Osteoblast (primary cell): ENCODE measurements around the gene RAPGEFL1. TPM values are rescaled to one million over a fixed set of nuclear protein-coding genes. Genes with fewer than 3 reads are reported as not detected.

Experiments used
- DNase-seq: peaks from one replicate; pipeline ENCODE4 v3.0.0; 2011; ENCODE audit warnings: low spot score, mixed read lengths; ENCODE audit not compliant: insufficient read length; ENCODE audit errors: missing footprints
- H2AFZ ChIP-seq: 2 replicates; pipeline ENCODE4 v1.6.0; 2011; ENCODE audit warnings: mild to moderate bottlenecking, low read length
- H3K27ac ChIP-seq: 2 replicates; pipeline ENCODE4 v1.5.1; 2011; ENCODE audit warnings: mild to moderate bottlenecking, low read depth, low read length, moderate library complexity
- H3K27me3 ChIP-seq: 2 replicates; pipeline ENCODE4 v1.6.0; 2012; ENCODE audit warnings: mild to moderate bottlenecking, control low read depth, inconsistent platforms, low read length, moderate library complexity; ENCODE audit not compliant: insufficient read depth
- H3K36me3 ChIP-seq: 2 replicates; pipeline ENCODE4 v1.5.1; 2011; ENCODE audit warnings: mild to moderate bottlenecking, low read length, control low read depth, moderate library complexity; ENCODE audit not compliant: insufficient read depth
- H3K4me1 ChIP-seq: 2 replicates; pipeline ENCODE4 v1.5.1; 2011; ENCODE audit warnings: mild to moderate bottlenecking, low read length, control low read depth, moderate library complexity; ENCODE audit not compliant: insufficient read depth
- H3K4me2 ChIP-seq: 2 replicates; pipeline ENCODE4 v1.6.0; 2011; ENCODE audit warnings: mild to moderate bottlenecking, low read length; ENCODE audit not compliant: insufficient read depth
- H3K4me3 ChIP-seq: fragments of 200-600 bp; sonication (generic); 3 replicates; pipeline ENCODE4 v1.5.1; 2012; ENCODE audit warnings: mild to moderate bottlenecking, low read length, inconsistent platforms; ENCODE audit not compliant: insufficient read depth
- H3K79me2 ChIP-seq: 2 replicates; pipeline ENCODE4 v1.6.0; 2012; ENCODE audit warnings: mild to moderate bottlenecking, low read length, control low read depth, inconsistent platforms; ENCODE audit not compliant: insufficient read depth
- H3K9me3 ChIP-seq: 2 replicates; pipeline ENCODE4 v1.5.1; 2011; ENCODE audit warnings: low read depth, low read length, control low read depth
- H4K20me1 ChIP-seq: 2 replicates; pipeline ENCODE4 v1.6.0; 2012; ENCODE audit warnings: mild to moderate bottlenecking, low read length, control low read depth; ENCODE audit not compliant: insufficient read depth
- CTCF ChIP-seq: IDR thresholded peaks from 2 replicates; pipeline ENCODE4 v1.5.1; 2011; ENCODE audit warnings: mild to moderate bottlenecking, low read depth, low read length, moderate library complexity; ENCODE audit errors: extremely low read depth
- small RNA-seq: library from RNA; depleted of rRNA; stranded (forward); fragments of <200 nt; gene quantifications from one replicate; pipeline ENCODE3, GENCODE V24; 2012
- total RNA-seq: library from RNA; depleted of rRNA; stranded (reverse); fragments of >200 nt; gene quantifications from 2 replicates; pipeline ENCODE4 v1.2.3, GENCODE V29; 2012

RAPGEFL1 gene
- total RNA-seq, 1 donor = 1.4 TPM

GRCh38 chr17:40241252-40241834 lies 64.1 kb downstream of the RAPGEFL1 start:
- H3K27ac ChIP-seq = no peak overlapping the region

GRCh38 chr17:40242774-40243173 lies 65.5 kb downstream of the RAPGEFL1 start:
- H2AFZ ChIP-seq = no peak overlapping the region
- no peak overlapping the region for H3K4me3 ChIP-seq
- no peaks in the 10 kb centered on the region for H3K27me3 ChIP-seq
- no peaks in the 10 kb centered on the region for H3K36me3 ChIP-seq
- H3K4me1 ChIP-seq = peaks cover 4% of the 10 kb centered on the region
- no peaks in the 10 kb centered on the region for H3K9me3 ChIP-seq
- peaks cover 22% of the 10 kb centered on the region for H4K20me1 ChIP-seq
- no peak overlapping the region for H3K4me2 ChIP-seq
- no peak for TF ChIP-seq CTCF
- no peak overlapping the region for H3K27ac ChIP-seq
- peaks cover 82% of the 10 kb centered on the region for H3K79me2 ChIP-seq
- DNase-seq = no peak

More at GRCh38 chr17:40241252-40241834, 64.1 kb downstream of the RAPGEFL1 start:
- Histone ChIP-seq H3K4me1 (peaks cover 4% of the 10 kb centered on the region), H3K36me3 (no peaks in the 10 kb centered on the region), H2AFZ (no peak overlapping the region), H3K9me3 (no peaks in the 10 kb centered on the region), H3K4me3 (no peak overlapping the region), H3K4me2 (no peak overlapping the region), H3K79me2 (peaks cover 82% of the 10 kb centered on the region), H3K27me3 (no peaks in the 10 kb centered on the region), H4K20me1 (peaks cover 20% of the 10 kb centered on the region)
- no peak for TF ChIP-seq CTCF
- no peak for DNase-seq

GRCh38 chr17:40243761-40244160 lies 66.5 kb downstream of the RAPGEFL1 start:
- no peak for DNase-seq
- Histone ChIP-seq H3K79me2 (peaks cover 84% of the 10 kb centered on the region), H3K27me3 (no peaks in the 10 kb centered on the region), H3K36me3 (no peaks in the 10 kb centered on the region), H2AFZ (no peak overlapping the region), H4K20me1 (peaks cover 28% of the 10 kb centered on the region), H3K9me3 (no peaks in the 10 kb centered on the region), H3K4me1 (peaks cover 4% of the 10 kb centered on the region), H3K4me2 (no peak overlapping the region), H3K4me3 (no peak overlapping the region), H3K27ac (no peak overlapping the region)
- no peak for TF ChIP-seq CTCF

GRCh38 chr17:40244255-40244654 lies 67.0 kb downstream of the RAPGEFL1 start:
- Histone ChIP-seq H3K4me3 (no peak overlapping the region), H3K4me2 (no peak overlapping the region), H3K79me2 (peaks cover 88% of the 10 kb centered on the region), H3K27ac (no peak overlapping the region), H2AFZ (no peak overlapping the region), H3K9me3 (no peaks in the 10 kb centered on the region), H3K4me1 (peaks cover 4% of the 10 kb centered on the region), H4K20me1 (peaks cover 32% of the 10 kb centered on the region), H3K27me3 (no peaks in the 10 kb centered on the region), H3K36me3 (no peaks in the 10 kb centered on the region)
- DNase-seq = no peak
- TF ChIP-seq CTCF = no peak

Small RNAs within 50 kb of the gene (small RNA-seq; reads per million reads assigned to genes)
- gene MIR6867 = not detected

Other genes with a start within 250 kb of the RAPGEFL1 start
- 39.8 and 46.6 TPM in 2 replicates for gene ORMDL3, start 249.9 kb upstream of the RAPGEFL1 start, total RNA-seq
- gene LRRC3C, start 249.7 kb upstream of the RAPGEFL1 start, total RNA-seq = not detected in 2 replicates
- under 0.01 TPM in 1 of 2 replicates, not detected in the other for gene GSDMA, start 214.5 kb upstream of the RAPGEFL1 start, total RNA-seq
- gene PSMD3, start 196.7 kb upstream of the RAPGEFL1 start, total RNA-seq = 94.8 and 99.3 TPM in 2 replicates
- not detected in 2 replicates for gene CSF3, start 162.0 kb upstream of the RAPGEFL1 start, total RNA-seq
- gene MED24, start 123.1 kb upstream of the RAPGEFL1 start, total RNA-seq = 33.6 and 36.6 TPM in 2 replicates
- 30.6 and 33.3 TPM in 2 replicates for gene THRA, start 114.5 kb upstream of the RAPGEFL1 start, total RNA-seq
- 5.1 and 7.1 TPM in 2 replicates for gene NR1D1, start 76.9 kb upstream of the RAPGEFL1 start, total RNA-seq
- 53.3 and 60.1 TPM in 2 replicates for gene MSL1, start 55.5 kb upstream of the RAPGEFL1 start, total RNA-seq
- 40.7 and 45.2 TPM in 2 replicates for gene CASC3, start 36.9 kb upstream of the RAPGEFL1 start, total RNA-seq
- 8.0 and 8.5 TPM in 2 replicates for gene WIPF2, start 41.8 kb downstream of the RAPGEFL1 start, total RNA-seq
- 5.1 and 8.3 TPM in 2 replicates for gene CDC6, start 110.4 kb downstream of the RAPGEFL1 start, total RNA-seq
- gene RARA, start 131.7 kb downstream of the RAPGEFL1 start, total RNA-seq = 31.1 and 32.4 TPM in 2 replicates
- 1.8 and 2.7 TPM in 2 replicates for gene GJD3, start 187.3 kb downstream of the RAPGEFL1 start, total RNA-seq
- 14.5 and 15.9 TPM in 2 replicates for gene TOP2A, start 240.4 kb downstream of the RAPGEFL1 start, total RNA-seq